Spleen (tissue), 7 donors: ENCODE data around the gene CLCN3.

Source experiments
- POLR2AphosphoS5 ChIP-seq, 3 donors: sonication (generic); formaldehyde crosslinking; IDR thresholded peaks; one replicate each; pipeline ENCODE4 v1.5.1; 2017; ENCODE audit warnings: antibody characterized with exemption in 3 of 3
- TF ChIP-seq, protein P1 (sequence below), 11 experiments: fragments of 200-600 bp in 7 of 11; fragments of 450-650 bp in 4 of 11; sonication (generic) in 4 of 11; IDR thresholded peaks in 8 of 11; conservative IDR thresholded peaks in 3 of 11; 1 replicate in 7 of 11; 2 replicates in 4 of 11; pipeline versions ENCODE4 v1.4.0 to v1.8.0; 2016 to 2021; ENCODE audit warnings: antibody characterized with exemption in 11 of 11, inconsistent platforms in 4 of 11, mild to moderate bottlenecking in 1 of 11
- donor health status: DM: no; HTN: no; CAD: no; lungs with moderate emphysema.
- donor health status: DM: no; HTN: no; CAD: no.
- donor health status: DM: no; HTN: no; CAD: no.

DNA sequence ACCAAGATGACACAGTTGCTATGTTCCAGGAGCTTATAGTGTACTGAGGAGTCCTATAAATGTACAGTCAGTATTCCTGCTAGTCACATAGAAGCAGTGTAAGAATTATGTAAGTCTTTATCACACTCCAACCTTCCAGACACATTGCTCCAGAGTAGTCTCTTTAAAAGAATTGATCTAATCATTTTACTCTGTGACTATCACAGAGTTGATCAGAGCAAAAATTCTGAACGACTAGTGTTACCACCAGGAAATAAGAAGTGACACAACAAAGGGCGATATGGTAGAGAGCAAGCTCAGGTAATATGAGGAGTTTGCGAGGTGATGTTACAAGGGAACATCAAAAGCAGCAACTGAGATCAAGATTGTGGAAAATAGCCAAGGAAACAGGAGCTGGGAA lies 146.4 kb downstream of the CLCN3 start:
- TF ChIP-seq, protein P1, sequence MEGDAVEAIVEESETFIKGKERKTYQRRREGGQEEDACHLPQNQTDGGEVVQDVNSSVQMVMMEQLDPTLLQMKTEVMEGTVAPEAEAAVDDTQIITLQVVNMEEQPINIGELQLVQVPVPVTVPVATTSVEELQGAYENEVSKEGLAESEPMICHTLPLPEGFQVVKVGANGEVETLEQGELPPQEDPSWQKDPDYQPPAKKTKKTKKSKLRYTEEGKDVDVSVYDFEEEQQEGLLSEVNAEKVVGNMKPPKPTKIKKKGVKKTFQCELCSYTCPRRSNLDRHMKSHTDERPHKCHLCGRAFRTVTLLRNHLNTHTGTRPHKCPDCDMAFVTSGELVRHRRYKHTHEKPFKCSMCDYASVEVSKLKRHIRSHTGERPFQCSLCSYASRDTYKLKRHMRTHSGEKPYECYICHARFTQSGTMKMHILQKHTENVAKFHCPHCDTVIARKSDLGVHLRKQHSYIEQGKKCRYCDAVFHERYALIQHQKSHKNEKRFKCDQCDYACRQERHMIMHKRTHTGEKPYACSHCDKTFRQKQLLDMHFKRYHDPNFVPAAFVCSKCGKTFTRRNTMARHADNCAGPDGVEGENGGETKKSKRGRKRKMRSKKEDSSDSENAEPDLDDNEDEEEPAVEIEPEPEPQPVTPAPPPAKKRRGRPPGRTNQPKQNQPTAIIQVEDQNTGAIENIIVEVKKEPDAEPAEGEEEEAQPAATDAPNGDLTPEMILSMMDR (IDR thresholded peaks at IDR 0.05 in 8 of 11, conservative IDR thresholded peaks at IDR 0.05 in 3 of 11), result no peak
- TF ChIP-seq POLR2AphosphoS5 (IDR thresholded peaks at IDR 0.05), result no peak
